ENCODE results near the gene CDT1. TPM values are rescaled to one million over a fixed set of nuclear protein-coding genes. Genes with fewer than 3 reads are reported as not detected.

CDT1 gene
- polyA plus RNA-seq, 1 experiment = 1.2 TPM

- no peak for TF ChIP-seq CTCF (IDR thresholded peaks at IDR 0.05; ENCODE audit: low read depth, low read length)
- ChIA-PET POLR2A (interaction anchor here (0.6 kb wide), 1 partner anchor 759 kb away, joined by 3 read pairs; no protein-coding TSS in a partner anchor), CTCF (no interaction called here)
- H3K4me3 ChIP-seq (ENCODE audit: low read depth, low read length) = no peak overlapping the region
- no peaks in the 10 kb centered on the region; the same call in 1 of the 2 replicates for H3K9me3 ChIP-seq (ENCODE audit: control insufficient read depth, insufficient read depth, low read length)
- no peak for DNase-seq (ENCODE audit: low read depth, low spot score)
- no peak overlapping the region for H3K27ac ChIP-seq (ENCODE audit: low read depth, low read length)
- H3K27me3 ChIP-seq (ENCODE audit: control insufficient read depth, insufficient read depth, low read length) = no peaks in the 10 kb centered on the region
These were observed 3.6 kb downstream of the CDT1 start for GRCh38 chr16:88807142-88807625.

GRCh38 chr16:88807626-88808453, 4.3 kb downstream of the CDT1 start:
- H3K4me3 ChIP-seq (ENCODE audit: low read depth, low read length) = no peak overlapping the region
- DNase-seq (ENCODE audit: low read depth, low spot score) = no peak
- H3K27me3 ChIP-seq (ENCODE audit: control insufficient read depth, insufficient read depth, low read length) = no peaks in the 10 kb centered on the region
- CTCF ChIA-PET = no interaction called here
- no peak for TF ChIP-seq CTCF (IDR thresholded peaks at IDR 0.05; ENCODE audit: low read depth, low read length)
- no peak overlapping the region for H3K27ac ChIP-seq (ENCODE audit: low read depth, low read length)
- H3K9me3 ChIP-seq (ENCODE audit: control insufficient read depth, insufficient read depth, low read length) = no peaks in the 10 kb centered on the region; the same call in 1 of the 2 replicates
- POLR2A ChIA-PET = interaction anchor here (0.6 kb wide), 1 partner anchor 758 kb away, joined by 3 read pairs; no protein-coding TSS in a partner anchor

GRCh38 chr16:88809068-88809675, 5.6 kb downstream of the CDT1 start:
- CTCF ChIA-PET = interaction anchor here (0.6 to 1.5 kb wide), 3 partner anchors 30 to 66 kb away, joined by 3 to 4 read pairs (median 3); no protein-coding TSS in a partner anchor
- POLR2A ChIA-PET = no interaction called here

GRCh38 chr16:88809676-88810165, 6.1 kb downstream of the CDT1 start:
- no peak for TF ChIP-seq CTCF (IDR thresholded peaks at IDR 0.05; ENCODE audit: low read depth, low read length)
- H3K27ac ChIP-seq (ENCODE audit: low read depth, low read length) = no peak overlapping the region
- POLR2A ChIA-PET = interaction anchor here (1.0 kb wide), 1 partner anchor 9 kb away, joined by 3 read pairs; no protein-coding TSS in a partner anchor

More at GRCh38 chr16:88809068-88809675, 5.6 kb downstream of the CDT1 start:
- Histone ChIP-seq H3K27ac (ENCODE audit: low read depth, low read length) (no peak overlapping the region), H3K4me3 (ENCODE audit: low read depth, low read length) (no peak overlapping the region), H3K27me3 (ENCODE audit: control insufficient read depth, insufficient read depth, low read length) (no peaks in the 10 kb centered on the region), H3K9me3 (ENCODE audit: control insufficient read depth, insufficient read depth, low read length) (no peaks in the 10 kb centered on the region; the same call in 1 of the 2 replicates)
- no peak for DNase-seq (ENCODE audit: low read depth, low spot score)
- TF ChIP-seq CTCF (IDR thresholded peaks at IDR 0.05; ENCODE audit: low read depth, low read length) = no peak

More at GRCh38 chr16:88809676-88810165, 6.1 kb downstream of the CDT1 start:
- peak overlapping the region; percentile 84; the same call in 1 of the 2 replicates for H3K4me3 ChIP-seq (ENCODE audit: low read depth, low read length)
- no peak for DNase-seq (ENCODE audit: low read depth, low spot score)
- CTCF ChIA-PET = interaction anchor here (1.0 to 1.5 kb wide), 3 partner anchors 25 to 67 kb away, joined by 3 to 4 read pairs (median 3); partner anchors contain the start of gene PIEZO1
- H3K27me3 ChIP-seq (ENCODE audit: control insufficient read depth, insufficient read depth, low read length) = no peaks in the 10 kb centered on the region
- no peaks in the 10 kb centered on the region; the same call in 1 of the 2 replicates for H3K9me3 ChIP-seq (ENCODE audit: control insufficient read depth, insufficient read depth, low read length)

All from AG04450 (cell line).